GM12874 (cell line): Measurements from ENCODE around the gene FHIT.

Experiments
- TF ChIP-seq, protein P1 (sequence below): IDR thresholded peaks from 2 replicates; pipeline ENCODE4 v1.5.1; 2011; ENCODE audit warnings: low read depth, mild to moderate bottlenecking, control low read depth, low read length, moderate library complexity; ENCODE audit not compliant: insufficient read depth

The FHIT gene

DNA sequence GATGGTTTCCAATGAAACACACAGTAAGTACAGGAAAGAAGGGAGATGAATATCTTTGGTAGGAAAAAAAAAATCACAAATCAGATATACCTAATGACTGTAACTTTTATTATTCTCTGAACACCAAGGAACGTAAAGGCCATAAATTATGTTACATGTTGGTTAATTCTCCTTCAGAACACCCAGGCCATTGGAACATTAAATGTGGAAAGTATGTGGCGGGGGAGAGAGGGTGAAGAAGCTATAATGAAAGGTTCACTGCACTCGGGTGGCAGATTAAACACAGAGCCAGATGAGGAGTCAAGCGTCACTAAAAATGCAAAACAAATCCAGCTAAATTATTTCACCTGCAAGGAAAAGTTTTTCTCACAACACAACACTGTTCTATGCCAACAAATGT is 193.8 kb downstream of the FHIT start:
- TF ChIP-seq, protein P1, sequence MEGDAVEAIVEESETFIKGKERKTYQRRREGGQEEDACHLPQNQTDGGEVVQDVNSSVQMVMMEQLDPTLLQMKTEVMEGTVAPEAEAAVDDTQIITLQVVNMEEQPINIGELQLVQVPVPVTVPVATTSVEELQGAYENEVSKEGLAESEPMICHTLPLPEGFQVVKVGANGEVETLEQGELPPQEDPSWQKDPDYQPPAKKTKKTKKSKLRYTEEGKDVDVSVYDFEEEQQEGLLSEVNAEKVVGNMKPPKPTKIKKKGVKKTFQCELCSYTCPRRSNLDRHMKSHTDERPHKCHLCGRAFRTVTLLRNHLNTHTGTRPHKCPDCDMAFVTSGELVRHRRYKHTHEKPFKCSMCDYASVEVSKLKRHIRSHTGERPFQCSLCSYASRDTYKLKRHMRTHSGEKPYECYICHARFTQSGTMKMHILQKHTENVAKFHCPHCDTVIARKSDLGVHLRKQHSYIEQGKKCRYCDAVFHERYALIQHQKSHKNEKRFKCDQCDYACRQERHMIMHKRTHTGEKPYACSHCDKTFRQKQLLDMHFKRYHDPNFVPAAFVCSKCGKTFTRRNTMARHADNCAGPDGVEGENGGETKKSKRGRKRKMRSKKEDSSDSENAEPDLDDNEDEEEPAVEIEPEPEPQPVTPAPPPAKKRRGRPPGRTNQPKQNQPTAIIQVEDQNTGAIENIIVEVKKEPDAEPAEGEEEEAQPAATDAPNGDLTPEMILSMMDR, result no peak

DNA sequence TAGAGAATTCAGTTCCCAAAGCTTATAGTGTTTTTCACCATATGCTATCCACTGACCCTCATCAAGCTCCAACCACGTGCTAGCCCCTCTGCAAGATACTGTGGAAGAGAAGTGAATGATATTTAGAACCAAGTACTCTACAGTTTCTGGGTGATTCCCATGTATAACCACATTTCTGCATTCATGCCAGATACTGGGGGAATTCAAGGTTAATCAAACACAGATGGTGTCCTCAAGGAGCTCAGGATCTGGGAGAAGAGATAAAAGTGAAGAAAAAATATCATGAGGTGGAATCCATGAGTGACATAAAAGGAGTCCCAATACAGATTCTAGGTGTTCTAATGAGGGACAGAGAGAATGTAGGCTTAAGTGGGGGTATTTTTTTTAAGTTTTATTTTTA is 195.8 kb downstream of the FHIT start:
- TF ChIP-seq, protein P1, result no peak

DNA sequence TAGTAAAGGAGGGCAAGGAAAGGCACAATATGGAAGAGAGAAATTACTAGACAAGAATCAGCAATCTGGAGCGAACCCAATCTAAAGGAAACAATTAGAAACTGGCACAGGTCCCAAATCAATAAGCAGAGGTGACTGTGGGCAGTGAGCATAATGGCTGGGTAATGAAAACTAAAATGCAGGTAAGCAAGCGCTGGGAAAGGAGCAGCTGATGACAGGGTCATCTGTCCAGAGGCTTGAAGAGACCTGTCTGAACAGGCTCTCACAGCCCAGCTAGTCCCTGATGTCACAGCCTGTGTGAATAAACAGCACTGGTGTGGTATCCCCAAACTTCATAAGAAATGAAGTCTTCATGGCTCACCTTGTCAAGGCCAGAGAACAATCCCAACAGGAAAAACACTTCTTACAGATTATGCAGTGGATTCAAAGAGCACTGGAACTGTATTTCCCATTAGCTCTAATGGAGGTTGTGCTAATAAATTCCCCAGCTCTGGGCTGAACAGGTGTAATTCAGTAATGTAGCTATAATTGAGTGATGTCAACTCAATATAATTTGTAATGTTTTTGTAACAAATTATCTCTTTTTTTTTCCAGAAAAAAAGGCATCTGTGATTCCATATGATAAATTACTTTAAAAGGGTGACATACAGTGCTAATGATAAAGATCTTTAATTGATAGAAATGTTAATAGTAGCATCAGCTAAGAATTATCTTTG is 197.3 kb downstream of the FHIT start:
- TF ChIP-seq, protein P1, result no peak

- TF ChIP-seq, protein P1, result no peak
These were observed 198.4 kb downstream of the FHIT start for GRCh38 chr3:61052851-61053250.

- TF ChIP-seq, protein P1, result no peak
These were observed 199.6 kb downstream of the FHIT start for GRCh38 chr3:61051666-61052065.

DNA sequence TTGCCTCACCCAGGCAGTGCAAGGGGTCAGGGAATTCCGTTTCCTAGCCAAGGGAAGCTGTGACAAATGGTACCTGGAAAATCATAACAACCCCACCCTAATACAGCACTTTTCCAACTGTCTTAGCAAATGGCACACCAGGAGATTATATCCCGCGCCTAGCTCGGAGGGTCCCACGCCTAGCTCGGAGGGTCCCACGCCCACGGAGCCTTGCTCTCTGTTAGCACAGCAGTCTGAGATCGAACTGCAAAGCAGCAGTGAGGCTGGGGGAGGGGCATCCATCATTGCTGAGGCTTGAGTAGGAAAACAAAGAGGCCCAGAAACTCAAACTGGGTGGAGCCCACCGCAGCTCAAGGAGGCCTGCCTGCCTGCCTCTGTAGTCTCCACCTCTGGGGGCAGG is 208.1 kb downstream of the FHIT start:
- TF ChIP-seq, protein P1, result no peak

DNA sequence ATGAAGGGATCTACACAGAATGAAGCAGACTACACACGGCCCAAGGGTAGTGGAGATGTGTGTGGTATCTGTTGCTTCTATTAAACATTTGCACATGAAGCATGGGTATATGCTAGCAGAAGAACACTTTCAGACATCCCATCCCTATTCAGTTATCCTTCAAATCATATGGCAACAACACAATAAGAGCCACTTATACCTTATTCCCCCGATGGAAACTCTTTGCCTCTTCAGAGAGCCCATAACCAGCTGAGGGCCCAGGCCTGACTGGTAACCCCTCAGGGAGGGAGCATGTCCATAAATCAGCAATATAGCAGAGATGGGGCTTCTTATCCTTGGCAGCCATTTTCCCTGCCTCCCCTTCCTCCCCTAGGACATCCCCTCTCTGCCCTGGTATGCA is 210.6 kb downstream of the FHIT start:
- TF ChIP-seq, protein P1, result no peak

GRCh38 chr3:61035573-61035972 is 215.7 kb downstream of the FHIT start:
- TF ChIP-seq, protein P1, result no peak
